Endothelial cell of umbilical vein (primary cell): ENCODE data around the gene TMEM59L. TPM values are rescaled to one million over a fixed set of nuclear protein-coding genes. Genes with fewer than 3 reads are reported as not detected.

ENCODE experiments used
- BruUV-seq: library from RNA; stranded (reverse); fragments of 400-500 nt; replicated peaks from 2 replicates; lab custom pipeline; 2021; lab: Mats Ljungman, UMichigan
- CTCF ChIA-PET: fragments of 300-600, 350-600 bp; sonication (Branson Sonifier 250); formaldehyde crosslinking; loops from one replicate; lab custom pipeline; 2021; ENCODE audit warnings: antibody characterized with exemption, inconsistent platforms; lab: Charles Lee
- POLR2A ChIA-PET: fragments of 300-600, 350-600 bp; sonication (Branson Sonifier 250); formaldehyde crosslinking; loops from one replicate; lab custom pipeline; 2021; ENCODE audit warnings: antibody characterized with exemption, inconsistent platforms; lab: Charles Lee
- DNase-seq: peaks from one replicate; pipeline ENCODE4 v3.0.0-alpha.2; 2011; ENCODE audit warnings: low read depth, low spot score
- FAIRE-seq: peaks from 2 replicates; lab custom pipeline; 2011; peaks lifted over from hg19 to GRCh38; lab: Jason Lieb, UNC
- H2AFZ ChIP-seq: 2 replicates; pipeline ENCODE4 v1.6.0; 2012; ENCODE audit warnings: low read depth, low read length, control low read depth, inconsistent platforms
- H3K27ac ChIP-seq: 2 replicates; pipeline ENCODE4 v1.5.1; 2011; ENCODE audit warnings: low read depth, mild to moderate bottlenecking, control low read depth, low read length, moderate library complexity; ENCODE audit not compliant: insufficient read depth
- H3K27me3 ChIP-seq, 2 experiments: 2 replicates each; pipeline versions ENCODE4 v1.6.0 to v1.6.1; 2011; ENCODE audit warnings: low read length in 2 of 2, mixed read lengths in 1 of 2; ENCODE audit not compliant: control insufficient read depth in 2 of 2, insufficient read depth in 2 of 2
- H3K36me3 ChIP-seq, 2 experiments: 2 replicates in 1 of 2; 3 replicates in 1 of 2; pipeline ENCODE4 v1.5.1; 2011; ENCODE audit warnings: low read length in 2 of 2, mild to moderate bottlenecking in 1 of 2, moderate library complexity in 1 of 2; ENCODE audit not compliant: control insufficient read depth in 2 of 2, insufficient read depth in 2 of 2; ENCODE audit errors: extremely low read depth in 1 of 2
- H3K4me1 ChIP-seq: 3 replicates; pipeline ENCODE4 v1.5.1; 2011; ENCODE audit warnings: mild to moderate bottlenecking, low read length; ENCODE audit not compliant: control insufficient read depth, insufficient read depth; ENCODE audit errors: extremely low read depth
- H3K4me2 ChIP-seq: 2 replicates; pipeline ENCODE4 v1.6.1; 2011; ENCODE audit warnings: low read length, control low read depth, mixed read lengths; ENCODE audit not compliant: insufficient read depth
- H3K4me3 ChIP-seq, 3 experiments: fragments of 200-600 bp in 1 of 3; sonication (generic), shearing (Covaris generic) in 1 of 3; replicated peaks in 1 of 3; 2 replicates each; pipeline ENCODE4 v1.5.1; 2011 to 2016; ENCODE audit warnings: control low read depth in 3 of 3, low read length in 3 of 3, mild to moderate bottlenecking in 2 of 3, inconsistent platforms in 1 of 3, low read depth in 1 of 3, moderate library complexity in 1 of 3; ENCODE audit not compliant: insufficient read depth in 1 of 3
- H3K79me2 ChIP-seq: 2 replicates; pipeline ENCODE4 v1.6.0; 2012; ENCODE audit warnings: low read length, inconsistent platforms; ENCODE audit not compliant: control insufficient read depth, insufficient read depth
- H3K9ac ChIP-seq: replicated peaks from 2 replicates; pipeline ENCODE3; 2011; ENCODE audit warnings: low read length, control low read depth; ENCODE audit not compliant: insufficient read depth; ENCODE audit errors: extremely low read depth
- H3K9me1 ChIP-seq: replicated peaks from 3 replicates; pipeline ENCODE4 v1.6.0; 2011; ENCODE audit warnings: mild to moderate bottlenecking, low read length; ENCODE audit not compliant: control insufficient read depth, insufficient read depth; ENCODE audit errors: extremely low read depth
- H3K9me3 ChIP-seq: replicated peaks from 2 replicates; pipeline ENCODE4 v1.5.1; 2012; ENCODE audit warnings: low read length, inconsistent platforms; ENCODE audit not compliant: control insufficient read depth, insufficient read depth
- H4K20me1 ChIP-seq: replicated peaks from 2 replicates; pipeline ENCODE3; 2011; ENCODE audit warnings: mild to moderate bottlenecking, low read length; ENCODE audit not compliant: control insufficient read depth, insufficient read depth; ENCODE audit errors: extremely low read depth
- CTCF ChIP-seq, 2 donors: IDR thresholded peaks; 1 replicate in 1 of 2; 2 replicates in 1 of 2; pipeline ENCODE4 v1.5.1; 2011; ENCODE audit warnings: low read length in 2 of 2, mild to moderate bottlenecking in 2 of 2, moderate library complexity in 2 of 2, control low read depth in 1 of 2, inconsistent platforms in 1 of 2, low read depth in 1 of 2; ENCODE audit not compliant: insufficient read depth in 1 of 2; ENCODE audit errors: extremely low read depth in 1 of 2
- EZH2 ChIP-seq: IDR thresholded peaks from 2 replicates; pipeline ENCODE4 v1.6.1; 2012; ENCODE audit warnings: borderline replicate concordance, low read depth, mild to moderate bottlenecking, moderate library complexity, low read length, inconsistent platforms; ENCODE audit not compliant: severe bottlenecking
- FOS ChIP-seq: IDR thresholded peaks from 2 replicates; pipeline ENCODE4 v1.6.1; 2011; ENCODE audit warnings: mild to moderate bottlenecking, low read length, moderate library complexity, borderline replicate concordance; ENCODE audit not compliant: insufficient read depth
- POLR2AphosphoS5 ChIP-seq: IDR thresholded peaks from 2 replicates; pipeline ENCODE4 v1.6.1; 2012; ENCODE audit warnings: low read depth, mild to moderate bottlenecking, control low read depth, low read length, moderate library complexity; ENCODE audit not compliant: insufficient read depth
- dilution Hi-C: fragments of 300-500 bp; cut with MboI; formaldehyde crosslinking; loops from one replicate; pipeline ENCODE4 v1.15.0; 2019; ENCODE audit warnings: low sequenced_read_pairs; ENCODE audit not compliant: extremely low pct_ligation_motif_present
- intact Hi-C: fragments of 100-400 bp; cut with micrococcal nuclease; formaldehyde crosslinking; loops from one replicate; pipeline ENCODE4 v1.10.0; 2022
- polyA plus RNA-seq, 4 experiments: library from polyadenylated mRNA; depleted of rRNA in 3 of 4; stranded (reverse) in 3 of 4; unstranded in 1 of 4; fragments of >200 nt; gene quantifications; 2 replicates each; pipeline versions ENCODE4 v1.2.1 to v1.2.3, GENCODE V29; 2011 to 2012; ENCODE audit warnings: missing spikeins in 1 of 4
- total RNA-seq: library from RNA; stranded (reverse); gene quantifications from 2 replicates; pipeline ENCODE4 v1.2.3, GENCODE V29; 2021

The TMEM59L gene
- total and polyA plus RNA-seq, 2 donors (not counting 3 experiments of a cell fraction or from before 2014, with no cell fraction given), result 0.43 to 0.97 TPM

GRCh38 chr19:18618236-18618635, 5.6 kb downstream of the TMEM59L start:
- Histone ChIP-seq H3K36me3 (no peaks in the 10 kb centered on the region), H3K4me1 (no peaks in the 10 kb centered on the region), H3K27ac (no peak overlapping the region), H3K9me1 (no peaks in the 10 kb centered on the region), H4K20me1 (no peaks in the 10 kb centered on the region), H3K4me2 (no peak overlapping the region), H2AFZ (no peak overlapping the region), H3K79me2 (no peaks in the 10 kb centered on the region), H3K27me3 (peaks cover 14% of the 10 kb centered on the region in 2 experiments), H3K9me3 (no peaks in the 10 kb centered on the region), H3K4me3 (no peak overlapping the region), H3K9ac (no peak overlapping the region)
- dilution Hi-C loops (no loop called here), intact Hi-C loops (no loop called here)
- TF ChIP-seq CTCF (IDR thresholded peaks at IDR 0.05; ENCODE audit: extremely low read depth in 1 of 2, insufficient read depth in 1 of 2, low read depth in 1 of 2, low read length in 2 of 2) (no peak), EZH2 (no peak)
- DNase-seq (no peak), FAIRE-seq (no peak)
- CTCF ChIA-PET, result no interaction called here
- POLR2A ChIA-PET, result no interaction called here
- no TSS peak for BruUV-seq

- intact Hi-C loops (no loop called here), dilution Hi-C loops (no loop called here)
- H3K4me2 ChIP-seq, result no peak overlapping the region
- no peak overlapping the region for H3K27ac ChIP-seq
- H3K27me3 ChIP-seq, result peaks cover 0 to under 1% of the 10 kb centered on the region in 2 experiments
- no peak overlapping the region for H3K9ac ChIP-seq
- no peaks in the 10 kb centered on the region for H3K9me1 ChIP-seq
- no peaks in the 10 kb centered on the region for H3K79me2 ChIP-seq
- H2AFZ ChIP-seq, result no peak overlapping the region
- no peak for FAIRE-seq
- BruUV-seq, result no TSS peak
- POLR2A ChIA-PET, result no interaction called here
- H3K4me1 ChIP-seq, result no peaks in the 10 kb centered on the region
- H4K20me1 ChIP-seq, result no peaks in the 10 kb centered on the region
- H3K9me3 ChIP-seq, result no peaks in the 10 kb centered on the region
- DNase-seq, result no peak
- CTCF ChIA-PET, result interaction anchor here (1.0 kb wide), 1 partner anchor 26 kb away, joined by 5 read pairs; no protein-coding TSS in a partner anchor
- no peaks in the 10 kb centered on the region for H3K36me3 ChIP-seq
- TF ChIP-seq POLR2AphosphoS5 (no peak), CTCF (IDR thresholded peaks at IDR 0.05; ENCODE audit: extremely low read depth in 1 of 2, insufficient read depth in 1 of 2, low read depth in 1 of 2, low read length in 2 of 2) (no peak), FOS (no peak)
- no peak overlapping the region for H3K4me3 ChIP-seq
Measured at GRCh38 chr19:18620311-18620710, 7.6 kb downstream of the TMEM59L start.
